K562 (cell line): ENCODE measurements around the gene IL27RA. TPM values are rescaled to one million over a fixed set of nuclear protein-coding genes. Genes with fewer than 3 reads are reported as not detected.
A peak's percentile ranks its signal among the peaks of the same experiment; 100 is the strongest.

ENCODE experiments used
- ARID2 ChIP-seq: fragments of 450-650 bp; IDR thresholded peaks from 2 replicates; pipeline ENCODE4 v1.6.1; 2017; ENCODE audit warnings: antibody characterized with exemption, mild to moderate bottlenecking
- BRD9 ChIP-seq: fragments of 450-650 bp; IDR thresholded peaks from 2 replicates; pipeline ENCODE4 v1.6.1; 2018; ENCODE audit warnings: low read depth; ENCODE audit not compliant: partially characterized antibody
- CTBP1 ChIP-seq: fragments of 450-650 bp; IDR thresholded peaks from 2 replicates; pipeline ENCODE4 v1.6.1; 2016; ENCODE audit warnings: borderline replicate concordance
- ELF1 ChIP-seq: fragments of 200-800 bp; sonication (Bioruptor generic); IDR thresholded peaks from 2 replicates; pipeline ENCODE4 v1.6.1; 2016; ENCODE audit warnings: missing genetic modification characterization, missing compliant biosample characterization
- ELF2 ChIP-seq: fragments of 250-450 bp; sonication (Bioruptor Pico); IDR thresholded peaks from 2 replicates; pipeline ENCODE4 v1.5.0; 2021; ENCODE audit warnings: mild to moderate bottlenecking
- ERF ChIP-seq: fragments of 450-650 bp; formaldehyde crosslinking; IDR thresholded peaks from 2 replicates; pipeline ENCODE4 v1.4.0; 2020; ENCODE audit warnings: mild to moderate bottlenecking, mixed read lengths
- FOXM1 ChIP-seq, 2 experiments: fragments of 450-650 bp in 1 of 2; sonication (generic) in 1 of 2; formaldehyde crosslinking in 1 of 2; IDR thresholded peaks; 2 replicates each; pipeline versions ENCODE4 v1.6.1 to v1.9.0; 2017 to 2022; ENCODE audit warnings: low read depth in 2 of 2, mild to moderate bottlenecking in 2 of 2, missing genetic modification reagents in 1 of 2, moderate library complexity in 1 of 2
- GATAD2A ChIP-seq: fragments of 450-650 bp; IDR thresholded peaks from 2 replicates; pipeline ENCODE4 v1.6.1; 2017
- HLTF ChIP-seq: fragments of 450-650 bp; IDR thresholded peaks from 2 replicates; pipeline ENCODE4 v1.6.1; 2016
- KLF13 ChIP-seq: fragments of 450-650 bp; IDR thresholded peaks from 2 replicates; pipeline ENCODE4 v1.6.1; 2016; ENCODE audit warnings: missing genetic modification characterization, low read depth, mild to moderate bottlenecking, missing compliant biosample characterization, moderate library complexity, borderline replicate concordance
- L3MBTL2 ChIP-seq: fragments of 450-650 bp; IDR thresholded peaks from 2 replicates; pipeline ENCODE4 v1.6.1; 2016; ENCODE audit warnings: mild to moderate bottlenecking, moderate library complexity
- MYC ChIP-seq, 2 experiments: fragments of 250-450 bp in 1 of 2; sonication (Bioruptor Pico) in 1 of 2; IDR thresholded peaks; 2 replicates each; pipeline versions ENCODE4 v1.5.1 to v1.6.1; 2012 to 2021; ENCODE audit warnings: low read depth in 2 of 2, borderline replicate concordance in 1 of 2, improper control_type of control experiment in 1 of 2, low read length in 1 of 2, mild to moderate bottlenecking in 1 of 2, moderate library complexity in 1 of 2
- NFIX ChIP-seq: fragments of 250-450 bp; sonication (Bioruptor Pico); IDR thresholded peaks from 2 replicates; pipeline ENCODE4 v1.4.0; 2020; ENCODE audit warnings: low read depth, mild to moderate bottlenecking, moderate library complexity
- RB1 ChIP-seq: fragments of 450-650 bp; IDR thresholded peaks from 2 replicates; pipeline ENCODE4 v1.6.1; 2017; ENCODE audit warnings: low read depth, mild to moderate bottlenecking
- SIRT6 ChIP-seq: IDR thresholded peaks from one replicate; pipeline ENCODE4 v1.6.1; 2012; ENCODE audit warnings: low read depth, mild to moderate bottlenecking, control low read depth, inconsistent platforms, low read length, moderate library complexity
- SLC30A9 ChIP-seq: fragments of 250-450 bp; sonication (Bioruptor Pico); IDR thresholded peaks from 2 replicates; pipeline ENCODE4 v1.8.0; 2022; ENCODE audit warnings: mild to moderate bottlenecking, moderate library complexity
- TCF3 ChIP-seq: sonication (generic); formaldehyde crosslinking; IDR thresholded peaks from 2 replicates; pipeline ENCODE4 v1.4.0; 2020; ENCODE audit warnings: mild to moderate bottlenecking, missing genetic modification reagents
- ZFP36 ChIP-seq: fragments of 150-350 bp; IDR thresholded peaks from 2 replicates; pipeline ENCODE4 v1.6.1; 2018; ENCODE audit warnings: low read length, low read depth; ENCODE audit not compliant: partially characterized antibody
- ZFPM2 ChIP-seq: fragments of 250-450 bp; sonication (Bioruptor Pico); IDR thresholded peaks from 2 replicates; pipeline ENCODE4 v1.5.1; 2022; ENCODE audit warnings: mild to moderate bottlenecking
- ZNF316 ChIP-seq: fragments of 450-650 bp; IDR thresholded peaks from 2 replicates; pipeline ENCODE4 v1.6.1; 2016
- ZNF551 ChIP-seq: fragments of 250-450 bp; sonication (Bioruptor Pico); IDR thresholded peaks from 2 replicates; pipeline ENCODE4 v1.5.0; 2021; ENCODE audit warnings: mild to moderate bottlenecking, moderate library complexity
- polyA plus RNA-seq, 8 experiments: library from polyadenylated mRNA; depleted of rRNA in 4 of 8; stranded (reverse) in 5 of 8; unstranded in 3 of 8; fragments of >200 nt; fragmentation: Nextera tagmentation in 2 of 8; fragmentation: Illumina TruSeq in 1 of 8; extraction: Ambion mirVana in 2 of 8; extraction: Trizol in 1 of 8; gene quantifications; 2 replicates each; pipeline versions ENCODE4 v1.2.1 to v1.2.3, GENCODE V29; 2011 to 2014; ENCODE audit warnings: inconsistent platforms in 1 of 8, missing spikeins in 1 of 8
- total RNA-seq, 7 experiments: library from RNA; depleted of rRNA in 6 of 7; stranded (reverse); fragments of >200 nt in 6 of 7; fragmentation: Illumina TruSeq in 2 of 7; extraction: Trizol in 2 of 7; gene quantifications; 2 replicates each; pipeline versions ENCODE4 v1.2.1 to v1.2.3, GENCODE V29; 2011 to 2021; ENCODE audit warnings: low replicate concordance in 1 of 7
- TF ChIP-seq, protein P1 (sequence below), 2 experiments: fragments of 200-800 bp in 1 of 2; sonication (Bioruptor generic) in 1 of 2; sonication (generic) in 1 of 2; formaldehyde crosslinking in 1 of 2; IDR thresholded peaks in 1 of 2; conservative IDR thresholded peaks in 1 of 2; 2 replicates each; pipeline versions ENCODE4 v1.5.0 to v1.6.1; 2016 to 2020; ENCODE audit warnings: missing compliant biosample characterization in 1 of 2, missing genetic modification characterization in 1 of 2, missing genetic modification reagents in 1 of 2
- TF ChIP-seq, protein P2 (sequence below): fragments of 250-450 bp; sonication (Bioruptor Pico); IDR thresholded peaks from 2 replicates; pipeline ENCODE4 v1.4.0; 2020; ENCODE audit warnings: mild to moderate bottlenecking
- TF ChIP-seq, protein P3 (sequence below): sonication (generic); formaldehyde crosslinking; IDR thresholded peaks from 2 replicates; pipeline ENCODE4 v1.8.0; 2022; ENCODE audit warnings: mild to moderate bottlenecking, missing genetic modification reagents
- TF ChIP-seq, protein P4 (sequence below), 2 experiments: fragments of 250-450 bp in 1 of 2; fragments of 450-650 bp in 1 of 2; sonication (Bioruptor Pico) in 1 of 2; IDR thresholded peaks; 2 replicates each; pipeline versions ENCODE4 v1.6.1 to v1.8.0; 2016 to 2021; ENCODE audit warnings: mild to moderate bottlenecking in 2 of 2, moderate library complexity in 2 of 2, missing compliant biosample characterization in 1 of 2, missing genetic modification characterization in 1 of 2

Gene IL27RA
- total and polyA plus RNA-seq, 9 of the 15 experiments (the other 6 are each of a cell fraction or from before 2014, with no cell fraction given): 1.9 to 15.9 (median 12.0) TPM

DNA sequence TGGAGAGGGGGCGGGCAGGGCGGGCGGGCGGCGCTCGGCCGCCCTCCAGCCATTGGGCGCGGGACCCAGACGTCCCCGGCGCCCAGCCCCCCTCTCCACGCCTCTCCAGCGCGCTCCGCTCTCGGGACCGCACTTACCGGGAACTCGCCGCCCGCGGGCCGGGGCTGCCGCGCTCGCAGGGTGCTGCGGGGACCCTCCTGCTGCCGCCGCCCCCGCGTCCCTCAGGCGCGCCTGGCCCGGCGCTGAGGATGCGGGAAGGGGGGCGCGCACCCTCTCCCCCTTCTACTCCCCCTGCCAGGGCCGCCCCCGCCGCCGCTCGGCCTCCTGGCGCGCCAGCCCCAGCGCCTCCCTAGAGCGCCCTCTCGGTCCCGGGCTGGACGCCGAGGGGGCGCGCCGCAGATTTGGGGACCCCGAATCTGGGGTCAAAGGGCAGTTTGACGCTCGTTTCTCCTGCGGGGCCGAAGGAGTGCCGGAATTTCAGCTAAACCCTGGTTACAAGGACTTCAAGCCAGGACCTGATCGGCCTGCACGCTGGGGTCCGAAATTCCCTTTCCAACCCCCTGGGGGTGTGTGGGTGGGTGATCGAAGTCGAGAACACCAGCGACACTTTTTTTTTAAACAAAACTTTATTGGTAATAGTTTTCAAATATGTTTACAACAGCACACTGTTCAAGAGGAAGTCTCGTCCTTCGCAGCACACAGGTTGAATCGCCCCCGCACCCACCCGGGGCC, 59.7 kb downstream of the IL27RA start (continued):
- TF ChIP-seq, protein P1, sequence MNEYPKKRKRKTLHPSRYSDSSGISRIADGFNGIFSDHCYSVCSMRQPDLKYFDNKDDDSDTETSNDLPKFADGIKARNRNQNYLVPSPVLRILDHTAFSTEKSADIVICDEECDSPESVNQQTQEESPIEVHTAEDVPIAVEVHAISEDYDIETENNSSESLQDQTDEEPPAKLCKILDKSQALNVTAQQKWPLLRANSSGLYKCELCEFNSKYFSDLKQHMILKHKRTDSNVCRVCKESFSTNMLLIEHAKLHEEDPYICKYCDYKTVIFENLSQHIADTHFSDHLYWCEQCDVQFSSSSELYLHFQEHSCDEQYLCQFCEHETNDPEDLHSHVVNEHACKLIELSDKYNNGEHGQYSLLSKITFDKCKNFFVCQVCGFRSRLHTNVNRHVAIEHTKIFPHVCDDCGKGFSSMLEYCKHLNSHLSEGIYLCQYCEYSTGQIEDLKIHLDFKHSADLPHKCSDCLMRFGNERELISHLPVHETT (CRISPR knock-in tag; conservative IDR thresholded peaks at IDR 0.05 in 1 of 2, IDR thresholded peaks at IDR 0.05 in 1 of 2): peak in 1 of 2 experiments; percentile 80; a peak in 2 of 4 replicates
- no peak for TF ChIP-seq ARID2
- no peak for TF ChIP-seq ZFPM2 (CRISPR knock-in tag)
- TF ChIP-seq BRD9: peak; percentile 54
- peak; percentile 70 for TF ChIP-seq FOXM1 (IDR thresholded peaks at IDR 0.05; ENCODE audit: low read depth)
- TF ChIP-seq FOXM1 (CRISPR knock-in tag; IDR thresholded peaks at IDR 0.05; ENCODE audit: low read depth): no peak
- TF ChIP-seq ZNF551: no peak
- TF ChIP-seq ELF1: peak; percentile 66; the same call in 1 of the 2 replicates
- TF ChIP-seq, protein P2, sequence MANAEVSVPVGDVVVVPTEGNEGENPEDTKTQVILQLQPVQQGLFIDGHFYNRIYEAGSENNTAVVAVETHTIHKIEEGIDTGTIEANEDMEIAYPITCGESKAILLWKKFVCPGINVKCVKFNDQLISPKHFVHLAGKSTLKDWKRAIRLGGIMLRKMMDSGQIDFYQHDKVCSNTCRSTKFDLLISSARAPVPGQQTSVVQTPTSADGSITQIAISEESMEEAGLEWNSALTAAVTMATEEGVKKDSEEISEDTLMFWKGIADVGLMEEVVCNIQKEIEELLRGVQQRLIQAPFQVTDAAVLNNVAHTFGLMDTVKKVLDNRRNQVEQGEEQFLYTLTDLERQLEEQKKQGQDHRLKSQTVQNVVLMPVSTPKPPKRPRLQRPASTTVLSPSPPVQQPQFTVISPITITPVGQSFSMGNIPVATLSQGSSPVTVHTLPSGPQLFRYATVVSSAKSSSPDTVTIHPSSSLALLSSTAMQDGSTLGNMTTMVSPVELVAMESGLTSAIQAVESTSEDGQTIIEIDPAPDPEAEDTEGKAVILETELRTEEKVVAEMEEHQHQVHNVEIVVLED (CRISPR knock-in tag): peak; percentile 35; the same call in 1 of the 2 replicates
- TF ChIP-seq MYC (IDR thresholded peaks at IDR 0.05; ENCODE audit: low read depth, low read length): 0 out of 2 replicates have a peak, but pooled peaks have one; percentile 29
- no peak for TF ChIP-seq MYC (CRISPR knock-in tag; IDR thresholded peaks at IDR 0.05; ENCODE audit: borderline replicate concordance, low read depth)
- peak; percentile 87 for TF ChIP-seq RB1
- peak; percentile 99 for TF ChIP-seq CTBP1
- peak; percentile 61 for TF ChIP-seq L3MBTL2
- no peak for TF ChIP-seq ZNF316
- TF ChIP-seq KLF13: peak; percentile 97
- TF ChIP-seq SLC30A9 (CRISPR knock-in tag): no peak
- no peak for TF ChIP-seq ELF2 (CRISPR knock-in tag)
- TF ChIP-seq, protein P3, sequence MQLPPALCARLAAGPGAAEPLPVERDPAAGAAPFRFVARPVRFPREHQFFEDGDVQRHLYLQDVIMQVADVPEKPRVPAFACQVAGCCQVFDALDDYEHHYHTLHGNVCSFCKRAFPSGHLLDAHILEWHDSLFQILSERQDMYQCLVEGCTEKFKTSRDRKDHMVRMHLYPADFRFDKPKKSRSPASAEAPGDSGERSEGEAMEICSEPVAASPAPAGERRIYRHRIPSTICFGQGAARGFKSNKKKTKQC (CRISPR knock-in tag): peak; percentile 77
- no peak for TF ChIP-seq TCF3 (CRISPR knock-in tag)
- TF ChIP-seq, protein P4, sequence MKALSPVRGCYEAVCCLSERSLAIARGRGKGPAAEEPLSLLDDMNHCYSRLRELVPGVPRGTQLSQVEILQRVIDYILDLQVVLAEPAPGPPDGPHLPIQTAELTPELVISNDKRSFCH (CRISPR knock-in tag; IDR thresholded peaks at IDR 0.05): no peak
- TF ChIP-seq, protein P4 (tag; IDR thresholded peaks at IDR 0.05): peak; percentile 29; the same call in 1 of the 2 replicates
- TF ChIP-seq HLTF: no peak
- no peak for TF ChIP-seq SIRT6
- TF ChIP-seq ZFP36: no peak
- peak; percentile 93 for TF ChIP-seq GATAD2A
- 0 out of 2 replicates have a peak, but pooled peaks have one; percentile 61 for TF ChIP-seq ERF (CRISPR knock-in tag)
- TF ChIP-seq NFIX (CRISPR knock-in tag): no peak
